WTC11 (cell line): ENCODE results near the gene CAPZB.

Experiments used
- CREM ChIP-seq: sonication (generic); formaldehyde crosslinking; IDR thresholded peaks from 2 replicates; pipeline ENCODE4 v1.8.1; 2022; ENCODE audit warnings: mild to moderate bottlenecking, missing genetic modification reagents, moderate library complexity
- MAX ChIP-seq: sonication (generic); formaldehyde crosslinking; IDR thresholded peaks from 2 replicates; pipeline ENCODE4 v1.8.0; 2022; ENCODE audit warnings: mild to moderate bottlenecking, missing genetic modification reagents
- STAT6 ChIP-seq: sonication (generic); formaldehyde crosslinking; conservative IDR thresholded peaks from 2 replicates; pipeline ENCODE4 v1.8.1; 2023; ENCODE audit warnings: mild to moderate bottlenecking, low read depth, missing genetic modification reagents, moderate library complexity
- TCF7 ChIP-seq: sonication (generic); formaldehyde crosslinking; IDR thresholded peaks from 2 replicates; pipeline ENCODE4 v1.8.0; 2022; ENCODE audit warnings: mild to moderate bottlenecking, low read depth, missing genetic modification reagents, moderate library complexity
- TP53 ChIP-seq: sonication (generic); formaldehyde crosslinking; IDR thresholded peaks from 2 replicates; pipeline ENCODE4 v1.8.1; 2023; ENCODE audit warnings: mild to moderate bottlenecking, missing genetic modification reagents
- TF ChIP-seq, protein P1 (sequence below): fragments of 200-600 bp; IDR thresholded peaks from 2 replicates; pipeline ENCODE4 v1.8.0; 2022; ENCODE audit warnings: antibody characterized with exemption
- TF ChIP-seq, protein P2 (sequence below): sonication (generic); formaldehyde crosslinking; IDR thresholded peaks from 2 replicates; pipeline ENCODE4 v1.8.1; 2023; ENCODE audit warnings: mild to moderate bottlenecking, missing genetic modification reagents

DNA sequence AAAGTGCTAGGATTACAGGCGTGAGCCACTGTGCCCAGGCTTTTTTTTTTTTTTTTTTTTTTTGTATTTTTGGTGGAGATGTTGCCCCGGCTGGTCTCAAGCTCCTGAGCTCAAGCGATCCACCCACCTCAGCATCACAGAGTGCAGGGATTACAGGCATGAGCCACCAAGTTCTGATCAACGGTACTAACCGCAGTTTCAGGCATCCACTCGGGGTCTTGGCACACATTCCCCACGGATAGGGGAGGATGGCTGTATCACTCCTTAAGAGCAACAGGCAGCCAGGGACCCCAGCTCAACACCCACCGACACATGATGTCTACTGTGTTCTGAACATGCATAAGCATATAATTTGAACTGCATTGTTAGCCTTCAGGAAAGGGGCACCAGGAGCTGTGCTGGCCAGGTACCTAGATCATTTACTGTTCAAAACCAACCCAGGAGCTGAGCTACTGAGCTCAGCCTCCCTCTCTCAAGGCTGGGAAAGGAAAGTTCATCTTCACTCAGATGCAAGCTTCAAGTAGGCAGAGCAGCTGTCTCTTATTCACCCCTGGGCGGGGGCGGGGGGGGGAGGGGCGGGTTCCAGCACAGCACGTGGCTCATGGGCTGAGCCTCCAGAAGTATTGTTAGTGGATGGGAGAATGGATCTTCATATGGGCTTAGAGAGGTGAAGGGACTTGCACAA lies 24.7 kb downstream of the CAPZB start:
- TF ChIP-seq, protein P1, sequence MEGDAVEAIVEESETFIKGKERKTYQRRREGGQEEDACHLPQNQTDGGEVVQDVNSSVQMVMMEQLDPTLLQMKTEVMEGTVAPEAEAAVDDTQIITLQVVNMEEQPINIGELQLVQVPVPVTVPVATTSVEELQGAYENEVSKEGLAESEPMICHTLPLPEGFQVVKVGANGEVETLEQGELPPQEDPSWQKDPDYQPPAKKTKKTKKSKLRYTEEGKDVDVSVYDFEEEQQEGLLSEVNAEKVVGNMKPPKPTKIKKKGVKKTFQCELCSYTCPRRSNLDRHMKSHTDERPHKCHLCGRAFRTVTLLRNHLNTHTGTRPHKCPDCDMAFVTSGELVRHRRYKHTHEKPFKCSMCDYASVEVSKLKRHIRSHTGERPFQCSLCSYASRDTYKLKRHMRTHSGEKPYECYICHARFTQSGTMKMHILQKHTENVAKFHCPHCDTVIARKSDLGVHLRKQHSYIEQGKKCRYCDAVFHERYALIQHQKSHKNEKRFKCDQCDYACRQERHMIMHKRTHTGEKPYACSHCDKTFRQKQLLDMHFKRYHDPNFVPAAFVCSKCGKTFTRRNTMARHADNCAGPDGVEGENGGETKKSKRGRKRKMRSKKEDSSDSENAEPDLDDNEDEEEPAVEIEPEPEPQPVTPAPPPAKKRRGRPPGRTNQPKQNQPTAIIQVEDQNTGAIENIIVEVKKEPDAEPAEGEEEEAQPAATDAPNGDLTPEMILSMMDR: no peak
- TF ChIP-seq TCF7 (CRISPR knock-in tag): no peak
- TF ChIP-seq CREM (CRISPR knock-in tag): no peak
- no peak for TF ChIP-seq MAX (CRISPR knock-in tag)
- no peak for TF ChIP-seq TP53 (CRISPR knock-in tag)
- TF ChIP-seq STAT6 (CRISPR knock-in tag): no peak
- TF ChIP-seq, protein P2, sequence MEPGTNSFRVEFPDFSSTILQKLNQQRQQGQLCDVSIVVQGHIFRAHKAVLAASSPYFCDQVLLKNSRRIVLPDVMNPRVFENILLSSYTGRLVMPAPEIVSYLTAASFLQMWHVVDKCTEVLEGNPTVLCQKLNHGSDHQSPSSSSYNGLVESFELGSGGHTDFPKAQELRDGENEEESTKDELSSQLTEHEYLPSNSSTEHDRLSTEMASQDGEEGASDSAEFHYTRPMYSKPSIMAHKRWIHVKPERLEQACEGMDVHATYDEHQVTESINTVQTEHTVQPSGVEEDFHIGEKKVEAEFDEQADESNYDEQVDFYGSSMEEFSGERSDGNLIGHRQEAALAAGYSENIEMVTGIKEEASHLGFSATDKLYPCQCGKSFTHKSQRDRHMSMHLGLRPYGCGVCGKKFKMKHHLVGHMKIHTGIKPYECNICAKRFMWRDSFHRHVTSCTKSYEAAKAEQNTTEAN (CRISPR knock-in tag): no peak
